SKM-1 (cell line): ENCODE results near the gene PCDHB14.

Source experiments
- DNase-seq: peaks from one replicate; lab custom pipeline; 2025; ENCODE audit not compliant: unreplicated experiment; lab: John Stamatoyannopoulos, UW

Gene PCDHB14

GRCh38 chr5:141272906-141273305, 49.8 kb downstream of the PCDHB14 start:
- DNase-seq = no peak
